ENCODE results near the gene LSP1. TPM values are rescaled to one million over a fixed set of nuclear protein-coding genes. Genes with fewer than 3 reads are reported as not detected.

The LSP1 gene
- total RNA-seq, 2 experiments from 2014 or later, result 228 to 232 TPM

DNA sequence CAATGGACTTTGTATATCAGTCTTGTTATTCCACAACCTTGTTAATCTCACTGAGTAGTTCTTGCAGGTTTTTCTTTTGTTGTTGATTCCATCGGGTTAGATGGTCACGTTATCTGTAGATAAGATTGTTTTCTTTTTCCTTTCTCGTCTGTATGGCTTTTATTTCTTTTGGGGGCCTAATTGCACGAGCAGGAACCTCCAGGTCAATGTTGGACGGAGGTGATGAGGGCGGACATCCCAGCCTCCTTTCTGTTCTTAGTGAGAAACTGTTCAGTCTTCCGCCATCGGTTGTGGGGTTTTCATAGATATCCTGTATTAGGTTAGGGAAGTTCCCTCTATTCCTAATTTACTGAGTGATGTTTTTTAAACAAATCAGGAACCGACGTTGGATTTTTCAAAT, 43.6 kb downstream of the LSP1 start:
- CTCF ChIA-PET, result no interaction called here
- POLR2A ChIA-PET, result no interaction called here

GRCh38 chr11:1896923-1897322, 44.0 kb downstream of the LSP1 start:
- Histone ChIP-seq H3K36me3 (ENCODE audit: insufficient read depth, low read length) (peaks cover 4% of the 10 kb centered on the region), H3K27me3 (ENCODE audit: control insufficient read depth in 1 of 2, insufficient read depth in 2 of 2, low read length in 2 of 2) (peaks cover 0 to 3% of the 10 kb centered on the region in 2 experiments), H3K4me1 (ENCODE audit: insufficient read depth, low read length) (peaks cover 7% of the 10 kb centered on the region), H3K4me3 (ENCODE audit: low read length) (no peak overlapping the region), H3K27ac (ENCODE audit: low read depth in 1 of 2, low read length in 2 of 2) (no peak overlapping the region), H3K9me3 (ENCODE audit: control insufficient read depth in 1 of 2, insufficient read depth in 1 of 2, low read length in 2 of 2) (no peaks in the 10 kb centered on the region)
- intact Hi-C loops (cut with DNase I, micrococcal nuclease), result no loop called here
- Mint-ChIP-seq H3K27me3 (peaks cover 7% of the 10 kb centered on the region), H3K4me1 (ENCODE audit: low read depth) (peaks cover 11% of the 10 kb centered on the region), H3K27ac (no peak overlapping the region), H3K36me3 (ENCODE audit: low read depth) (no peaks in the 10 kb centered on the region), H3K9me3 (no peaks in the 10 kb centered on the region), H3K4me3 (no peak overlapping the region)
- ChIA-PET POLR2A (no interaction called here), CTCF (no interaction called here)
- DNase-seq (no peak), ATAC-seq (ENCODE audit: poor library complexity) (no peak)
- TF ChIP-seq, protein P1, sequence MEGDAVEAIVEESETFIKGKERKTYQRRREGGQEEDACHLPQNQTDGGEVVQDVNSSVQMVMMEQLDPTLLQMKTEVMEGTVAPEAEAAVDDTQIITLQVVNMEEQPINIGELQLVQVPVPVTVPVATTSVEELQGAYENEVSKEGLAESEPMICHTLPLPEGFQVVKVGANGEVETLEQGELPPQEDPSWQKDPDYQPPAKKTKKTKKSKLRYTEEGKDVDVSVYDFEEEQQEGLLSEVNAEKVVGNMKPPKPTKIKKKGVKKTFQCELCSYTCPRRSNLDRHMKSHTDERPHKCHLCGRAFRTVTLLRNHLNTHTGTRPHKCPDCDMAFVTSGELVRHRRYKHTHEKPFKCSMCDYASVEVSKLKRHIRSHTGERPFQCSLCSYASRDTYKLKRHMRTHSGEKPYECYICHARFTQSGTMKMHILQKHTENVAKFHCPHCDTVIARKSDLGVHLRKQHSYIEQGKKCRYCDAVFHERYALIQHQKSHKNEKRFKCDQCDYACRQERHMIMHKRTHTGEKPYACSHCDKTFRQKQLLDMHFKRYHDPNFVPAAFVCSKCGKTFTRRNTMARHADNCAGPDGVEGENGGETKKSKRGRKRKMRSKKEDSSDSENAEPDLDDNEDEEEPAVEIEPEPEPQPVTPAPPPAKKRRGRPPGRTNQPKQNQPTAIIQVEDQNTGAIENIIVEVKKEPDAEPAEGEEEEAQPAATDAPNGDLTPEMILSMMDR (IDR thresholded peaks at IDR 0.05), result no peak

More for the DNA sequence above, 43.6 kb downstream of the LSP1 start:
- Histone ChIP-seq H3K4me1 (ENCODE audit: insufficient read depth, low read length) (peaks cover 12% of the 10 kb centered on the region), H3K4me3 (ENCODE audit: low read length) (no peak overlapping the region), H3K27ac (ENCODE audit: low read depth in 1 of 2, low read length in 2 of 2) (no peak overlapping the region), H3K27me3 (ENCODE audit: control insufficient read depth in 1 of 2, insufficient read depth in 2 of 2, low read length in 2 of 2) (peaks cover 0 to 3% of the 10 kb centered on the region in 2 experiments), H3K36me3 (ENCODE audit: insufficient read depth, low read length) (peaks cover 5% of the 10 kb centered on the region), H3K9me3 (ENCODE audit: control insufficient read depth in 1 of 2, insufficient read depth in 1 of 2, low read length in 2 of 2) (no peaks in the 10 kb centered on the region)
- Mint-ChIP-seq H3K9me3 (no peaks in the 10 kb centered on the region), H3K36me3 (ENCODE audit: low read depth) (no peaks in the 10 kb centered on the region), H3K27ac (no peak overlapping the region), H3K4me1 (ENCODE audit: low read depth) (peaks cover 14% of the 10 kb centered on the region), H3K27me3 (peaks cover 7% of the 10 kb centered on the region), H3K4me3 (no peak overlapping the region)
- intact Hi-C loops (cut with DNase I, micrococcal nuclease), result no loop called here
- TF ChIP-seq, protein P1 (IDR thresholded peaks at IDR 0.05), result no peak
- ATAC-seq (ENCODE audit: poor library complexity), result no peak
- DNase-seq, result no peak

DNA sequence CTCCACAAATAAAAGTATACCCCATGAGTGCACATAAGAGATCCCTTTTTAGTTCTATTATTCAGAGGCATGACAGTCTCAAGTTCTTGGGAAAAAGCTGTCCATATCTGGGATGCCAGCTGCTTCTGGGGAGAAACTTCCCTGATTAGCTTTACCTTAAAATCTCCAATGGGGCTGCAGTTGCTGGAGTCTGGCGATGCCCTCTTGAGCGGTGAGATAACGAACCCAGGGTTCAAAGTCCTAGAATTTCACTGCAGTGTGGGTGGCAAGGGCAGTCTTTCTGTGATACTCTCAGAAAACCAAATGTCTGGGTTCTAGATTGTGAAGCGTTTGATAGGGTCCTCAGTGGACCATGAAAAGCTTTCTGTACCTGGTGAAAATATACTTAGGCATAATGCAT, 46.2 kb downstream of the LSP1 start:
- H3K27me3 Mint-ChIP-seq, result peaks cover 7% of the 10 kb centered on the region
- H3K4me3 ChIP-seq (ENCODE audit: low read length), result no peak overlapping the region
- H3K9me3 ChIP-seq (ENCODE audit: control insufficient read depth in 1 of 2, insufficient read depth in 1 of 2, low read length in 2 of 2), result no peaks in the 10 kb centered on the region
- H3K36me3 ChIP-seq (ENCODE audit: insufficient read depth, low read length), result no peaks in the 10 kb centered on the region
- H3K27ac ChIP-seq (ENCODE audit: low read depth in 1 of 2, low read length in 2 of 2), result no peak overlapping the region
- CTCF ChIA-PET, result no interaction called here
- POLR2A ChIA-PET, result no interaction called here
- intact Hi-C loops (cut with DNase I, micrococcal nuclease), result no loop called here
- H3K27ac Mint-ChIP-seq, result no peak overlapping the region
- H3K9me3 Mint-ChIP-seq, result no peaks in the 10 kb centered on the region
- no peak for DNase-seq
- TF ChIP-seq, protein P1 (IDR thresholded peaks at IDR 0.05), result no peak
- H3K4me3 Mint-ChIP-seq, result no peak overlapping the region
- H3K27me3 ChIP-seq (ENCODE audit: control insufficient read depth in 1 of 2, insufficient read depth in 2 of 2, low read length in 2 of 2), result peaks cover 0 to 3% of the 10 kb centered on the region in 2 experiments
- no peak for ATAC-seq (ENCODE audit: poor library complexity)
- H3K4me1 ChIP-seq (ENCODE audit: insufficient read depth, low read length), result no peaks in the 10 kb centered on the region
- no peaks in the 10 kb centered on the region for H3K36me3 Mint-ChIP-seq (ENCODE audit: low read depth)
- H3K4me1 Mint-ChIP-seq (ENCODE audit: low read depth), result no peaks in the 10 kb centered on the region
